ENCODE measurements around the gene PPP1R13B. TPM values are rescaled to one million over a fixed set of nuclear protein-coding genes. Genes with fewer than 3 reads are reported as not detected.
A peak's percentile ranks its signal among the peaks of the same experiment; 100 is the strongest.

Gene PPP1R13B
- total RNA-seq, 1 experiment from 2014 or later, result 16.2 TPM

GRCh38 chr14:103705118-103705503, 142.3 kb downstream of the PPP1R13B start:
- intact Hi-C loops (cut with micrococcal nuclease), result no loop called here
- H3K36me3 Mint-ChIP-seq (ENCODE audit: insufficient read depth, unreplicated experiment), result peaks cover 51% of the 10 kb centered on the region
- H3K27ac Mint-ChIP-seq (ENCODE audit: low read depth, unreplicated experiment), result no peak overlapping the region
- no peak overlapping the region for H3K4me3 Mint-ChIP-seq (ENCODE audit: unreplicated experiment)
- no peaks in the 10 kb centered on the region for H3K27me3 Mint-ChIP-seq (ENCODE audit: insufficient read depth, unreplicated experiment)
- H3K4me1 Mint-ChIP-seq (ENCODE audit: insufficient read depth, unreplicated experiment), result no peaks in the 10 kb centered on the region
- no peak for TF ChIP-seq CTCF (IDR thresholded peaks at IDR 0.05; ENCODE audit: unreplicated experiment)
- no peak for DNase-seq (ENCODE audit: unreplicated experiment)
- H3K9me3 Mint-ChIP-seq (ENCODE audit: unreplicated experiment), result no peaks in the 10 kb centered on the region
- ChIA-PET POLR2A (no interaction called here), CTCF (interaction anchor here (1.1 kb wide), 1 partner anchor 11 kb away, joined by 3 read pairs; the partner anchor contains the start of gene ZFYVE21)
- no TSS peak for BruUV-seq (replicated peaks)

GRCh38 chr14:103704708-103705107, 142.7 kb downstream of the PPP1R13B start:
- no peak overlapping the region for H3K27ac Mint-ChIP-seq (ENCODE audit: low read depth, unreplicated experiment)
- CTCF ChIA-PET, result interaction anchor here (0.6 to 1.1 kb wide), 2 partner anchors 11 to 28 kb away, joined by 3 read pairs; partner anchors contain the start of gene ZFYVE21
- TF ChIP-seq CTCF (IDR thresholded peaks at IDR 0.05; ENCODE audit: unreplicated experiment), result no peak
- H3K36me3 Mint-ChIP-seq (ENCODE audit: insufficient read depth, unreplicated experiment), result peaks cover 54% of the 10 kb centered on the region
- POLR2A ChIA-PET, result interaction anchor here (0.9 to 1.2 kb wide), 2 partner anchors 11 to 12 kb away, joined by 3 read pairs; partner anchors contain the start of genes XRCC3 and ZFYVE21
- H3K27me3 Mint-ChIP-seq (ENCODE audit: insufficient read depth, unreplicated experiment), result no peaks in the 10 kb centered on the region
- intact Hi-C loops (cut with micrococcal nuclease), result no loop called here
- H3K4me3 Mint-ChIP-seq (ENCODE audit: unreplicated experiment), result no peak overlapping the region
- no TSS peak for BruUV-seq (replicated peaks)
- no peaks in the 10 kb centered on the region for H3K9me3 Mint-ChIP-seq (ENCODE audit: unreplicated experiment)
- no peak for DNase-seq (ENCODE audit: unreplicated experiment)
- H3K4me1 Mint-ChIP-seq (ENCODE audit: insufficient read depth, unreplicated experiment), result no peaks in the 10 kb centered on the region

GRCh38 chr14:103703433-103704385, 143.7 kb downstream of the PPP1R13B start:
- Mint-ChIP-seq H3K27ac (ENCODE audit: low read depth, unreplicated experiment) (no peak overlapping the region), H3K4me3 (ENCODE audit: unreplicated experiment) (no peak overlapping the region)
- CTCF ChIA-PET, result interaction anchor here (0.6 kb wide), 3 partner anchors 9 to 1167 kb away, joined by 3 read pairs; no protein-coding TSS in a partner anchor

More at GRCh38 chr14:103703433-103704385, 143.7 kb downstream of the PPP1R13B start:
- H3K27me3 Mint-ChIP-seq (ENCODE audit: insufficient read depth, unreplicated experiment), result no peaks in the 10 kb centered on the region
- no peak for TF ChIP-seq CTCF (IDR thresholded peaks at IDR 0.05; ENCODE audit: unreplicated experiment)
- POLR2A ChIA-PET, result interaction anchor here (0.9 to 1.2 kb wide), 3 partner anchors 11 to 46 kb away, joined by 3 read pairs; partner anchors contain the start of genes XRCC3 and ZFYVE21
- BruUV-seq (replicated peaks), result TSS peak; percentile 25
- H3K36me3 Mint-ChIP-seq (ENCODE audit: insufficient read depth, unreplicated experiment), result peaks cover 51% of the 10 kb centered on the region
- H3K4me1 Mint-ChIP-seq (ENCODE audit: insufficient read depth, unreplicated experiment), result no peaks in the 10 kb centered on the region
- intact Hi-C loops (cut with micrococcal nuclease), result no loop called here
- DNase-seq (ENCODE audit: unreplicated experiment), result no peak
- H3K9me3 Mint-ChIP-seq (ENCODE audit: unreplicated experiment), result no peaks in the 10 kb centered on the region

Data from MCF 10A (cell line).